Neuronal stem cell (in vitro differentiated cells): ENCODE measurements around the gene FCER2.

Experiments
- DNase-seq: peaks from one replicate; pipeline ENCODE4 v3.0.0-alpha.2; 2013; ENCODE audit warnings: low spot score
- H2AFZ ChIP-seq: one replicate; pipeline ENCODE4 v1.6.1; 2013; ENCODE audit warnings: mild to moderate bottlenecking, low read length, inconsistent platforms
- H2AK5ac ChIP-seq: 2 replicates; pipeline ENCODE4 v1.6.1; 2013; ENCODE audit warnings: low read depth, mild to moderate bottlenecking, inconsistent platforms, low read length, moderate library complexity, mixed read lengths
- H2BK120ac ChIP-seq: 2 replicates; pipeline ENCODE4 v1.6.1; 2013; ENCODE audit warnings: low read depth, mild to moderate bottlenecking, inconsistent platforms, low read length, moderate library complexity, mixed read lengths
- H2BK12ac ChIP-seq: one replicate; pipeline ENCODE4 v1.6.1; 2013; ENCODE audit warnings: low read length, inconsistent platforms
- H2BK15ac ChIP-seq: 2 replicates; pipeline ENCODE4 v1.6.1; 2013; ENCODE audit warnings: mild to moderate bottlenecking, low read length, inconsistent platforms, mixed read lengths
- H2BK5ac ChIP-seq: one replicate; pipeline ENCODE4 v1.6.1; 2013; ENCODE audit warnings: inconsistent platforms, mild to moderate bottlenecking, low read length, moderate library complexity
- H3K14ac ChIP-seq: one replicate; pipeline ENCODE4 v1.6.1; 2013; ENCODE audit warnings: low read length, inconsistent platforms
- H3K18ac ChIP-seq: 2 replicates; pipeline ENCODE4 v1.6.1; 2013; ENCODE audit warnings: low read length, inconsistent platforms
- H3K23ac ChIP-seq: 2 replicates; pipeline ENCODE4 v1.6.1; 2013; ENCODE audit warnings: low read depth, mild to moderate bottlenecking, mixed read lengths, low read length, inconsistent platforms; ENCODE audit not compliant: poor library complexity
- H3K27ac ChIP-seq: replicated peaks from 3 replicates; pipeline ENCODE4 v1.5.1; 2013; ENCODE audit warnings: low read length, inconsistent platforms
- H3K27me3 ChIP-seq, 3 experiments: 2 replicates each; pipeline ENCODE4 v1.6.1; 2013; ENCODE audit warnings: low read length in 3 of 3, mild to moderate bottlenecking in 2 of 3, inconsistent platforms in 1 of 3, low read depth in 1 of 3, mixed read lengths in 1 of 3, moderate library complexity in 1 of 3; ENCODE audit not compliant: control insufficient read depth in 3 of 3, insufficient read depth in 3 of 3
- H3K36me3 ChIP-seq, 2 donors: replicated peaks in 1 of 2; 2 replicates each; pipeline ENCODE4 v1.6.1; 2013; ENCODE audit warnings: low read length in 2 of 2; ENCODE audit not compliant: control insufficient read depth in 2 of 2, insufficient read depth in 2 of 2
- H3K4ac ChIP-seq: 2 replicates; pipeline ENCODE4 v1.6.1; 2013; ENCODE audit warnings: inconsistent platforms, mild to moderate bottlenecking, low read length, moderate library complexity
- H3K4me1 ChIP-seq, 2 donors: 1 replicate in 1 of 2; 2 replicates in 1 of 2; pipeline ENCODE4 v1.6.1; 2013; ENCODE audit warnings: low read length in 2 of 2, low read depth in 1 of 2; ENCODE audit not compliant: control insufficient read depth in 2 of 2, insufficient read depth in 1 of 2
- H3K4me2 ChIP-seq: one replicate; pipeline ENCODE4 v1.6.1; 2013; ENCODE audit warnings: mild to moderate bottlenecking, low read length, inconsistent platforms; ENCODE audit not compliant: insufficient read depth, poor library complexity, severe bottlenecking
- H3K4me3 ChIP-seq, 2 donors: 2 replicates each; pipeline ENCODE4 v1.5.1; 2013; ENCODE audit warnings: low read length in 2 of 2, mild to moderate bottlenecking in 2 of 2, inconsistent platforms in 1 of 2, moderate library complexity in 1 of 2
- H3K79me1 ChIP-seq: one replicate; pipeline ENCODE4 v1.6.1; 2013; ENCODE audit warnings: low read depth, mild to moderate bottlenecking, inconsistent platforms, low read length, moderate library complexity
- H3K9ac ChIP-seq: one replicate; pipeline ENCODE4 v1.6.1; 2013; ENCODE audit warnings: mild to moderate bottlenecking, low read depth, low read length, inconsistent platforms; ENCODE audit not compliant: poor library complexity
- H3K9me3 ChIP-seq, 2 donors: replicated peaks in 1 of 2; 2 replicates each; pipeline versions ENCODE3 to v1.6.1; 2013; ENCODE audit warnings: low read length in 2 of 2, mild to moderate bottlenecking in 2 of 2, inconsistent platforms in 1 of 2, low read depth in 1 of 2, mixed read lengths in 1 of 2, moderate library complexity in 1 of 2; ENCODE audit not compliant: control insufficient read depth in 2 of 2, insufficient read depth in 1 of 2
- H4K8ac ChIP-seq: one replicate; pipeline ENCODE4 v1.6.1; 2013; ENCODE audit warnings: low read depth, mild to moderate bottlenecking, inconsistent platforms, low read length, moderate library complexity
- H4K91ac ChIP-seq: one replicate; pipeline ENCODE4 v1.6.1; 2013; ENCODE audit warnings: low read length, low read depth, mild to moderate bottlenecking, inconsistent platforms; ENCODE audit not compliant: poor library complexity
- WGBS, 2 donors: extraction: QIAGEN DNeasy Blood & Tissue Kit; methylation state at CpG; one replicate each; pipeline ENCODE4 v1.1.7; 2013; ENCODE audit warnings: missing lambda C conversion rate in 2 of 2, mixed read lengths in 1 of 2; ENCODE audit not compliant: insufficient read length in 2 of 2, insufficient replicate concordance in 1 of 2; ENCODE audit errors: extremely low coverage in 2 of 2; 5-methylcytosine and 5-hydroxymethylcytosine counted together

The FCER2 gene

DNA sequence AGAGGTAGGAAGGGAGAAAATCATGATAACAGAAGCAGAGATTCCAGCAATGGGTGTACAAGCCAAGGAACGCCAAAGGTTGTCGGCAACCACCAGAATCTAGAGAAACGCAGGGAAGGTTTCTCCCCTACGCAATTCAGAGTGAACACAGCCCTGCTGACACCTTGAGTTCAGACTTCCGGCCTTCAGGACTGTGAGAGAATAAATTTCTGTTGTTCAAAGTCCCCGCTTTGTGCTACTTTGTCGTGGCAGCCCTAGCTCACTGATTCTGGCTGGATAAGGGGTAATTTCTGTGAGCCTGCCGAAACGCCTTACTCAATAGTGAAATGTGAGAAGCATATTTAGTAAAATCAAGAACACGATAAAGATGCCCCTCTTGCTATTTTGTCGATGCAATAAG is 35.3 kb upstream of the FCER2 start:
- H2BK12ac ChIP-seq, result no peak overlapping the region
- no peak overlapping the region for H2AFZ ChIP-seq
- H3K27me3 ChIP-seq, result peaks cover 0 to 8% (median 5%) of the 10 kb centered on the region in 3 experiments
- H3K4me3 ChIP-seq, result no peak overlapping the region
- H2AK5ac ChIP-seq, result no peak overlapping the region
- H3K4me1 ChIP-seq, result no peaks in the 10 kb centered on the region
- H2BK15ac ChIP-seq, result no peak overlapping the region
- H3K9me3 ChIP-seq, result no peaks in the 10 kb centered on the region
- H3K9ac ChIP-seq, result no peak overlapping the region
- no peak for DNase-seq
- H2BK5ac ChIP-seq, result no peak overlapping the region
- no peak overlapping the region for H4K91ac ChIP-seq
- H3K23ac ChIP-seq, result no peak overlapping the region
- H2BK120ac ChIP-seq, result no peak overlapping the region
- no peak overlapping the region for H3K14ac ChIP-seq
- no peaks in the 10 kb centered on the region for H3K36me3 ChIP-seq
- no peak overlapping the region for H3K18ac ChIP-seq
- H3K4ac ChIP-seq, result no peak overlapping the region
- H4K8ac ChIP-seq, result no peak overlapping the region
- no CpG with 5 or more reads among the region's 11 CpGs for WGBS, 2 donors
- no peak overlapping the region for H3K27ac ChIP-seq
- no peaks in the 10 kb centered on the region for H3K79me1 ChIP-seq
- H3K4me2 ChIP-seq, result no peak overlapping the region

- H2AK5ac ChIP-seq, result no peak overlapping the region
- no peak overlapping the region for H3K23ac ChIP-seq
- H2BK15ac ChIP-seq, result no peak overlapping the region
- no peak overlapping the region for H3K27ac ChIP-seq
- no peak overlapping the region for H4K91ac ChIP-seq
- H3K4ac ChIP-seq, result no peak overlapping the region
- WGBS, 2 donors, result no CpG with 5 or more reads among the region's 1 CpG
- H2BK120ac ChIP-seq, result no peak overlapping the region
- no peak overlapping the region for H4K8ac ChIP-seq
- no peaks in the 10 kb centered on the region for H3K4me1 ChIP-seq
- H3K79me1 ChIP-seq, result no peaks in the 10 kb centered on the region
- H2BK12ac ChIP-seq, result no peak overlapping the region
- no peak overlapping the region for H3K18ac ChIP-seq
- H3K27me3 ChIP-seq, result peaks cover 3 to 19% (median 15%) of the 10 kb centered on the region in 3 experiments
- DNase-seq, result no peak
- no peaks in the 10 kb centered on the region for H3K9me3 ChIP-seq
- H2AFZ ChIP-seq, result no peak overlapping the region
- no peak overlapping the region for H3K4me3 ChIP-seq
- H3K36me3 ChIP-seq, result no peaks in the 10 kb centered on the region
- no peak overlapping the region for H3K14ac ChIP-seq
- H2BK5ac ChIP-seq, result no peak overlapping the region
- no peak overlapping the region for H3K9ac ChIP-seq
- H3K4me2 ChIP-seq, result no peak overlapping the region
Measured at GRCh38 chr19:7736148-7736547, 34.2 kb upstream of the FCER2 start.

DNA sequence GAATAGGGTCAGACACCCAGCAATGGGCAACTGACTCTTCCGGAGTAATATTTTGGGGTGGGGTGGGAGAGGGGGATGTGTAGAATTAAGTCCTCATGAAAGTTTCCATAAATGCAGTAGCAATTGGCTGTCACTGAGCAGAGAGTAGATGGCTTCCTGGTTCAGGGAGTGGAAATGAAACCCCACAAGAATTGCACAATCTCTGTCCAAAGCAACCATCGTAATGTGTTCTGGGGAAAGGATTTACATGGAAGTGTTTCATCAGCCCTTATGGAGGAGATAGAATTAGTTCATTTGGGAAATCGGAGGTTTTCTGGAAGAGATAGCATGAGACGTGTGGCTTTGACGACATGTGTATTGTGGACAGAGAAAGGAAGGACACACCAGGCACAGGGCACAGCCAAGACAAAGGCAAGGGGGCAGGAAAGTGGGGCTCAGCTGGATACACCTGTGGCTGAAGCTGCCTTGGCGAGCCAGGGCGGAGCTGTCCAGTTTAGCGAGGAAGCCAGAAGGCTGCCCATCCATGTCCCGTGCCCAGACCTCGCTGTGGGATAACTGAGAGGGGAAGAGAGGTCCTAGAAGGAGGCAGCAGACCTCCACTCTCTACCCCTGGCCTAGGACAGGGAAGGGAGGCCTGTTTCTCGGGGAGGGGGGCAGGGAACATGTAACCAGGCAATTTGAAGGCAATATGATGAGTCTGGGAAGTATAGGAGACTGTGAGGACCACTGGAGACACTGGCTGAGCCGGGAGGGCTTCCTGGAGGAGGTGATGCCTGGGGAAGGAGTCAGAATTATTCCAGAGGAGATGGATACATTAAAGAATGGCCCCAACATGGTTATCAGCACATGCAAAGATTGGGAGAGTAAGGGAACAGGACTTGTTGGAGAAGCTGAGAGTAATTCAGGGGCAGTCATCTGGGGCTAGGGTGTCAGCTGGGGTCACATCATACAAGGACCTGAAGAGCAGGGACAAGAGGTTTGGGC is 32.6 kb upstream of the FCER2 start:
- H3K4me3 ChIP-seq, result no peak overlapping the region
- H3K4me2 ChIP-seq, result no peak overlapping the region
- no peak overlapping the region for H4K91ac ChIP-seq
- no peak for DNase-seq
- H3K14ac ChIP-seq, result no peak overlapping the region
- H3K27ac ChIP-seq, result no peak overlapping the region
- no peak overlapping the region for H3K23ac ChIP-seq
- no peak overlapping the region for H3K9ac ChIP-seq
- WGBS, 2 donors, result no CpG with 5 or more reads among the region's 12 CpGs
- H3K18ac ChIP-seq, result no peak overlapping the region
- no peak overlapping the region for H3K4ac ChIP-seq
- H4K8ac ChIP-seq, result no peak overlapping the region
- no peaks in the 10 kb centered on the region for H3K79me1 ChIP-seq
- H3K27me3 ChIP-seq, result peaks cover 16 to 33% (median 32%) of the 10 kb centered on the region in 3 experiments
- H2BK12ac ChIP-seq, result no peak overlapping the region
- no peak overlapping the region for H2BK120ac ChIP-seq
- no peaks in the 10 kb centered on the region for H3K36me3 ChIP-seq
- no peak overlapping the region for H2AFZ ChIP-seq
- H3K9me3 ChIP-seq, result no peaks in the 10 kb centered on the region
- H2AK5ac ChIP-seq, result no peak overlapping the region
- no peak overlapping the region for H2BK15ac ChIP-seq
- no peak overlapping the region for H2BK5ac ChIP-seq
- no peaks in the 10 kb centered on the region for H3K4me1 ChIP-seq

DNA sequence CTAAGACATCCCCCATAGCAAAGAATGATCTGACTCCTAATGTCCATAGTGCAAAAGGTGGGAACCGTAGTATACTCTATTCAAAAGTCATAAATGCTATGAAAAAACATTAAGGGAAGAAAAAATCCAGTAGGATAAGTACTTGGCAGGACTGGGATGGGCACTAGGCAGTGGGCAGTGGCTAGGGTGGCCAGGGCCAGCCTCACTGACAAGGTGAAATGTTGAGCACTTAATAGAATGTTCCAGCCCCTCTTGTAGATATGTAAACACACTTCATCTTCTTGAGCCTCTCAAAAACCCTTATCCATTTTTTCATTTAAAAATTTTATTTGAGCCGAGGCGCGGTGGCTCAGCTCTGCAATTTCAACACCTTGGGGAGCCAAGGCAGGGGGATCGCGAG is 31.4 kb upstream of the FCER2 start:
- WGBS, 2 donors, result no CpG with 5 or more reads among the region's 6 CpGs
- H4K91ac ChIP-seq, result no peak overlapping the region
- no peak overlapping the region for H2BK15ac ChIP-seq
- DNase-seq, result no peak
- no peak overlapping the region for H2BK12ac ChIP-seq
- no peak overlapping the region for H3K4ac ChIP-seq
- no peak overlapping the region for H2AFZ ChIP-seq
- H4K8ac ChIP-seq, result no peak overlapping the region
- H3K27me3 ChIP-seq, result peaks cover 20 to 44% (median 43%) of the 10 kb centered on the region in 3 experiments
- H3K4me3 ChIP-seq, result no peak overlapping the region
- no peak overlapping the region for H3K4me2 ChIP-seq
- H3K79me1 ChIP-seq, result no peaks in the 10 kb centered on the region
- H2BK120ac ChIP-seq, result no peak overlapping the region
- no peak overlapping the region for H3K27ac ChIP-seq
- H3K18ac ChIP-seq, result no peak overlapping the region
- no peak overlapping the region for H3K23ac ChIP-seq
- H2BK5ac ChIP-seq, result no peak overlapping the region
- no peak overlapping the region for H2AK5ac ChIP-seq
- no peak overlapping the region for H3K9ac ChIP-seq
- H3K14ac ChIP-seq, result no peak overlapping the region
- H3K4me1 ChIP-seq, result no peaks in the 10 kb centered on the region
- no peaks in the 10 kb centered on the region for H3K36me3 ChIP-seq
- H3K9me3 ChIP-seq, result no peaks in the 10 kb centered on the region
